Measurements from ENCODE around the gene CPA1.

DNA sequence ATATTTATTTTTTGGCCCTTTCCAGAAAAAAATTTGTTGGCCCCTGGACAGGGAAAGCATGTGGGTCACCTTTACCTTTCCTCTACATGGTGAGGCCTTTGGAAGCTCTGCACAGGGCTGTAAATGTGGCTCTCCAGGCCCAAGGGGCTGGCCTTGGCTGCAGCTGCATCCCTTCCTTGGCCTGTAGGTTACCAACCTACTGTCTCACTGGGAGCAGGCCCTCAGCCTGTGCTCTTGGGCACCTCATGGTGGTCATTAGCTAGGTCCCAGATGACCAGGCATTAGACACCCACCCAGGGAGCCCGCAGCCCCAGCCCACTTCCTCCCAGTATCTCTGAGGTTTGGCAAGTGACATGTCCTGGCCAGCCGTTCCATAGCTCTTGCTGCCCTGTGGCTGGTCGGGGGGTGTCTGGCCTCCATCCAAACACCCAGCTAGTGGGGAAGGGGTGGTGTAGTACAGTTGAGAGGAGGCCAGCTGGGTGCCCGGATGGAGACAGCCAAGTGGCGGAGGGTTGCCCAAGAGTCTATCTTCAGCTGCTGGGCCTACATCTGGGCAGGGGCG is 42.8 kb upstream of the CPA1 start:
- TF ChIP-seq SRSF9 (IDR thresholded peaks at IDR 0.05; ENCODE audit: borderline replicate concordance, insufficient read depth, low read depth, low read length, poor library complexity, severe bottlenecking): no peak
- TF ChIP-seq MAZ (IDR thresholded peaks at IDR 0.05; ENCODE audit: borderline replicate concordance, low read depth, low read length): no peak
- no peak for TF ChIP-seq MAZ (CRISPR knock-in tag; IDR thresholded peaks at IDR 0.05; ENCODE audit: low read depth)
- TF ChIP-seq NFE2 (CRISPR knock-in tag; IDR thresholded peaks at IDR 0.05): no peak
- TF ChIP-seq, protein P1, sequence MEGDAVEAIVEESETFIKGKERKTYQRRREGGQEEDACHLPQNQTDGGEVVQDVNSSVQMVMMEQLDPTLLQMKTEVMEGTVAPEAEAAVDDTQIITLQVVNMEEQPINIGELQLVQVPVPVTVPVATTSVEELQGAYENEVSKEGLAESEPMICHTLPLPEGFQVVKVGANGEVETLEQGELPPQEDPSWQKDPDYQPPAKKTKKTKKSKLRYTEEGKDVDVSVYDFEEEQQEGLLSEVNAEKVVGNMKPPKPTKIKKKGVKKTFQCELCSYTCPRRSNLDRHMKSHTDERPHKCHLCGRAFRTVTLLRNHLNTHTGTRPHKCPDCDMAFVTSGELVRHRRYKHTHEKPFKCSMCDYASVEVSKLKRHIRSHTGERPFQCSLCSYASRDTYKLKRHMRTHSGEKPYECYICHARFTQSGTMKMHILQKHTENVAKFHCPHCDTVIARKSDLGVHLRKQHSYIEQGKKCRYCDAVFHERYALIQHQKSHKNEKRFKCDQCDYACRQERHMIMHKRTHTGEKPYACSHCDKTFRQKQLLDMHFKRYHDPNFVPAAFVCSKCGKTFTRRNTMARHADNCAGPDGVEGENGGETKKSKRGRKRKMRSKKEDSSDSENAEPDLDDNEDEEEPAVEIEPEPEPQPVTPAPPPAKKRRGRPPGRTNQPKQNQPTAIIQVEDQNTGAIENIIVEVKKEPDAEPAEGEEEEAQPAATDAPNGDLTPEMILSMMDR (CRISPR knock-in tag; IDR thresholded peaks at IDR 0.05): no peak
- no peak for TF ChIP-seq PRMT3 (CRISPR knock-in tag; IDR thresholded peaks at IDR 0.05; ENCODE audit: borderline replicate concordance, low read depth)
- no peak for TF ChIP-seq HNRNPH1 (optimal IDR thresholded peaks at IDR 0.05; ENCODE audit: low read depth, low read length)
- TF ChIP-seq ZNF432 (CRISPR knock-in tag; IDR thresholded peaks at IDR 0.05; ENCODE audit: borderline replicate concordance): no peak
- TF ChIP-seq, protein P2, sequence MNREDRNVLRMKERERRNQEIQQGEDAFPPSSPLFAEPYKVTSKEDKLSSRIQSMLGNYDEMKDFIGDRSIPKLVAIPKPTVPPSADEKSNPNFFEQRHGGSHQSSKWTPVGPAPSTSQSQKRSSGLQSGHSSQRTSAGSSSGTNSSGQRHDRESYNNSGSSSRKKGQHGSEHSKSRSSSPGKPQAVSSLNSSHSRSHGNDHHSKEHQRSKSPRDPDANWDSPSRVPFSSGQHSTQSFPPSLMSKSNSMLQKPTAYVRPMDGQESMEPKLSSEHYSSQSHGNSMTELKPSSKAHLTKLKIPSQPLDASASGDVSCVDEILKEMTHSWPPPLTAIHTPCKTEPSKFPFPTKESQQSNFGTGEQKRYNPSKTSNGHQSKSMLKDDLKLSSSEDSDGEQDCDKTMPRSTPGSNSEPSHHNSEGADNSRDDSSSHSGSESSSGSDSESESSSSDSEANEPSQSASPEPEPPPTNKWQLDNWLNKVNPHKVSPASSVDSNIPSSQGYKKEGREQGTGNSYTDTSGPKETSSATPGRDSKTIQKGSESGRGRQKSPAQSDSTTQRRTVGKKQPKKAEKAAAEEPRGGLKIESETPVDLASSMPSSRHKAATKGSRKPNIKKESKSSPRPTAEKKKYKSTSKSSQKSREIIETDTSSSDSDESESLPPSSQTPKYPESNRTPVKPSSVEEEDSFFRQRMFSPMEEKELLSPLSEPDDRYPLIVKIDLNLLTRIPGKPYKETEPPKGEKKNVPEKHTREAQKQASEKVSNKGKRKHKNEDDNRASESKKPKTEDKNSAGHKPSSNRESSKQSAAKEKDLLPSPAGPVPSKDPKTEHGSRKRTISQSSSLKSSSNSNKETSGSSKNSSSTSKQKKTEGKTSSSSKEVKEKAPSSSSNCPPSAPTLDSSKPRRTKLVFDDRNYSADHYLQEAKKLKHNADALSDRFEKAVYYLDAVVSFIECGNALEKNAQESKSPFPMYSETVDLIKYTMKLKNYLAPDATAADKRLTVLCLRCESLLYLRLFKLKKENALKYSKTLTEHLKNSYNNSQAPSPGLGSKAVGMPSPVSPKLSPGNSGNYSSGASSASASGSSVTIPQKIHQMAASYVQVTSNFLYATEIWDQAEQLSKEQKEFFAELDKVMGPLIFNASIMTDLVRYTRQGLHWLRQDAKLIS (CRISPR knock-in tag; IDR thresholded peaks at IDR 0.05): no peak
- TF ChIP-seq RARA (CRISPR knock-in tag; IDR thresholded peaks at IDR 0.05): no peak
- TF ChIP-seq, protein P3, sequence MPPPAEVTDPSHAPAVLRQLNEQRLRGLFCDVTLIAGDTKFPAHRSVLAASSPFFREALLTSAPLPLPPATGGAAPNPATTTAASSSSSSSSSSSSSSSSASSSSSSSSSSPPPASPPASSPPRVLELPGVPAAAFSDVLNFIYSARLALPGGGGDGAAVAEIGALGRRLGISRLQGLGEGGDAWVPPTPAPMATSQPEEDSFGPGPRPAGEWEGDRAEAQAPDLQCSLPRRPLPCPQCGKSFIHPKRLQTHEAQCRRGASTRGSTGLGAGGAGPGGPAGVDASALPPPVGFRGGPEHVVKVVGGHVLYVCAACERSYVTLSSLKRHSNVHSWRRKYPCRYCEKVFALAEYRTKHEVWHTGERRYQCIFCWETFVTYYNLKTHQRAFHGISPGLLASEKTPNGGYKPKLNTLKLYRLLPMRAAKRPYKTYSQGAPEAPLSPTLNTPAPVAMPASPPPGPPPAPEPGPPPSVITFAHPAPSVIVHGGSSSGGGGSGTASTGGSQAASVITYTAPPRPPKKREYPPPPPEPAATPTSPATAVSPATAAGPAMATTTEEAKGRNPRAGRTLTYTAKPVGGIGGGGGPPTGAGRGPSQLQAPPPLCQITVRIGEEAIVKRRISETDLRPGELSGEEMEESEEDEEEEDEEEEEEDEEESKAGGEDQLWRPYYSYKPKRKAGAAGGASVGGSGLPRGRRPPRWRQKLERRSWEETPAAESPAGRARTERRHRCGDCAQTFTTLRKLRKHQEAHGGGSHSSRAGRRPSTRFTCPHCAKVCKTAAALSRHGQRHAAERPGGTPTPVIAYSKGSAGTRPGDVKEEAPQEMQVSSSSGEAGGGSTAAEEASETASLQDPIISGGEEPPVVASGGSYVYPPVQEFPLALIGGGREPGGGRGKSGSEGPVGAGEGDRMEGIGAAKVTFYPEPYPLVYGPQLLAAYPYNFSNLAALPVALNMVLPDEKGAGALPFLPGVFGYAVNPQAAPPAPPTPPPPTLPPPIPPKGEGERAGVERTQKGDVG (CRISPR knock-in tag; IDR thresholded peaks at IDR 0.05; ENCODE audit: borderline replicate concordance): no peak
